GM12873 (cell line): ENCODE measurements around the gene ISL2.

Experiments
- TF ChIP-seq, protein P1 (sequence below): IDR thresholded peaks from 2 replicates; pipeline ENCODE4 v1.5.1; 2012; ENCODE audit warnings: low read depth, mild to moderate bottlenecking, moderate library complexity, low read length, control low read depth; ENCODE audit not compliant: insufficient read depth; ENCODE audit errors: missing control alignments

The ISL2 gene

DNA sequence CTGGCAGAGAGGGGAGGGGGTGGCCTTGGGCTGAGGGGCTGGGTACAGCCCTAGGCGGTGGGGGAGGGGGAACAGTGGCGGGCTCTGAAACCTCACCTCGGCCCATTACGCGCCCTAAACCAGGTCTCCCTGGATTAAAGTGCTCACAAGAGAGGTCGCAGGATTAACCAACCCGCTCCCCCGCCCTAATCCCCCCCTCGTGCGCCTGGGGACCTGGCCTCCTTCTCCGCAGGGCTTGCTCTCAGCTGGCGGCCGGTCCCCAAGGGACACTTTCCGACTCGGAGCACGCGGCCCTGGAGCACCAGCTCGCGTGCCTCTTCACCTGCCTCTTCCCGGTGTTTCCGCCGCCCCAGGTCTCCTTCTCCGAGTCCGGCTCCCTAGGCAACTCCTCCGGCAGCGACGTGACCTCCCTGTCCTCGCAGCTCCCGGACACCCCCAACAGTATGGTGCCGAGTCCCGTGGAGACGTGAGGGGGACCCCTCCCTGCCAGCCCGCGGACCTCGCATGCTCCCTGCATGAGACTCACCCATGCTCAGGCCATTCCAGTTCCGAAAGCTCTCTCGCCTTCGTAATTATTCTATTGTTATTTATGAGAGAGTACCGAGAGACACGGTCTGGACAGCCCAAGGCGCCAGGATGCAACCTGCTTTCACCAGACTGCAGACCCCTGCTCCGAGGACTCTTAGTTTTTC, 4.9 kb downstream of the ISL2 start:
- TF ChIP-seq, protein P1, sequence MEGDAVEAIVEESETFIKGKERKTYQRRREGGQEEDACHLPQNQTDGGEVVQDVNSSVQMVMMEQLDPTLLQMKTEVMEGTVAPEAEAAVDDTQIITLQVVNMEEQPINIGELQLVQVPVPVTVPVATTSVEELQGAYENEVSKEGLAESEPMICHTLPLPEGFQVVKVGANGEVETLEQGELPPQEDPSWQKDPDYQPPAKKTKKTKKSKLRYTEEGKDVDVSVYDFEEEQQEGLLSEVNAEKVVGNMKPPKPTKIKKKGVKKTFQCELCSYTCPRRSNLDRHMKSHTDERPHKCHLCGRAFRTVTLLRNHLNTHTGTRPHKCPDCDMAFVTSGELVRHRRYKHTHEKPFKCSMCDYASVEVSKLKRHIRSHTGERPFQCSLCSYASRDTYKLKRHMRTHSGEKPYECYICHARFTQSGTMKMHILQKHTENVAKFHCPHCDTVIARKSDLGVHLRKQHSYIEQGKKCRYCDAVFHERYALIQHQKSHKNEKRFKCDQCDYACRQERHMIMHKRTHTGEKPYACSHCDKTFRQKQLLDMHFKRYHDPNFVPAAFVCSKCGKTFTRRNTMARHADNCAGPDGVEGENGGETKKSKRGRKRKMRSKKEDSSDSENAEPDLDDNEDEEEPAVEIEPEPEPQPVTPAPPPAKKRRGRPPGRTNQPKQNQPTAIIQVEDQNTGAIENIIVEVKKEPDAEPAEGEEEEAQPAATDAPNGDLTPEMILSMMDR, result no peak

DNA sequence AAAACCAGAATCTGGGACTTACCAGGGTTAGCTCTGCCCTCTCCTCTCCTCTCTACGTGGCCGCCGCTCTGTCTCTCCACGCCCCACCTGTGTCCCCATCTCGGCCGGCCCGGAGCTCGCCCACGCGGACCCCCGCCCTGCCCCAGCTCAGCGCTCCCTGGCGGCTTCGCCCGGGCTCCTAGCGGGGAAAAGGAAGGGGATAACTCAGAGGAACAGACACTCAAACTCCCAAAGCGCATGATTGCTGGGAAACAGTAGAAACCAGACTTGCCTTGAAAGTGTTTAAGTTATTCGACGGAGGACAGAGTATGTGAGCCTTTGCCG, 5.4 kb downstream of the ISL2 start:
- TF ChIP-seq, protein P1, result no peak

DNA sequence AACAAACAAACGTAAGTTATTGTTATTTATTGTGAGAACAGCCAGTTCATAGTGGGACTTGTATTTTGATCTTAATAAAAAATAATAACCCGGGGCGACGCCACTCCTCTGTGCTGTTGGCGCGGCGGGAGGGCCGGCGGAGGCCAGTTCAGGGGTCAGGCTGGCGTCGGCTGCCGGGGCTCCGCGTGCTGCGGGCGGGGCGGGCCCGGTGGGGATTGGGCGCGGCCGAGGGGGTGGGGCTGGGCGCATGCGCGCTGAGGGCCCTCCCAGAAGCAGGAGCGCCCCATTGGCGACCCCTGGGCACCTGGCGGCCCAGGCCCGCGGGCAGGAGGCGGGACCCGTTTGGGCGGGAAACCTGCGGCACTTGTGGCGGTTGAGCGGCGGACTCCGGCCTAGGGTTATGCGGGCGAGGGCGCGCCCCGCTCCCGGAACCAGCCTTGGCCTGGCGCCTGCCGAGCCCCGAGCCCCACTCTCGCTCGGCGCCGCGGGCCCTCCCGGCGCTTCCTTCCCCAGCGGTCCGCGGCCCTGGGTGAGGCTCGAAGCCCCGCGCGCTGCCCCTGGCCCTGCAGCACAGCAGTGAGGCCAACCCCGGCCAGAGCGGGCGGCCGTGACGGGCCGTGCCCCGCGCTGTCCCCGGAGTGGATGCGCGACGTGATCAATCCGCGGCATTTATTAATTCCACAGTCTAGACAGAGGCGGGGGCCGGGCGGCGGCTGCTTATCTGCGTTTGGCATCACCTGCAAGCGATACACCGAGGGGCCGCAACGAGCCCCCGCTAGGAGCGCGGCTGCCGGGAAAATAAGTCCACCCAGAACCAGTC, 6.0 kb downstream of the ISL2 start:
- TF ChIP-seq, protein P1, result no peak

DNA sequence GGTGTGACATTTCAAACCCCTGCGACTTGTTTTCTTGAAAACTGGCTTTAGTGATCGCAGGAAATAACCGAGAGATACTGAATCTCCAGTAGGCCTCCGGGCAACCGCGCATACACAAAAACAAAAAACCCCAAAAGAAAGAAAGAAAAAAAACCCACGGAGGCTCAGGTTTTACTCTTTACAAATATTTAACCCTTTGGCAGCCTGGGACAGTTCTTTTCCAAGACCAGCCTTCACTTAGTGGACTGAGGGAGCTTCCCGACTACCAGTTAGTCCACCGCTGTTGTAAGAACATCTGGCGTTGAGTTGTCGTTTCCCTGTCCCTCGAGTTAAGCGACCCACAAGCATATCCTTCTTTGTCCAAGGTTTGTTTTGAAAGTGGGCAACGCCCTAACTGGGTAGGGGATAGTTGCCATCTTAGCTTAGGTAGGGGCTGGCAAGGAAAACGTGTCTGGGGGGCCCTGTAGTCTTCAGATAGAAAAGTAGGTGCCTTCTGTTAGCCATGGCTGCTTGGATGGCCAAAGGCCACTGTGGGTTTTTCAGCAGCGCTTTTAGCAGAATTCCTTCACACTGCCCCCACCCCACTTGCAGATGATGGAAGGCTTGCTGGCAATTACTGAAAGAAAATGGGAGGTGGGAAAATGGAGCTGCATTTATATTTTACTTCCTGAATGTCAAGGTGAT, 6.9 kb downstream of the ISL2 start:
- TF ChIP-seq, protein P1, result no peak

DNA sequence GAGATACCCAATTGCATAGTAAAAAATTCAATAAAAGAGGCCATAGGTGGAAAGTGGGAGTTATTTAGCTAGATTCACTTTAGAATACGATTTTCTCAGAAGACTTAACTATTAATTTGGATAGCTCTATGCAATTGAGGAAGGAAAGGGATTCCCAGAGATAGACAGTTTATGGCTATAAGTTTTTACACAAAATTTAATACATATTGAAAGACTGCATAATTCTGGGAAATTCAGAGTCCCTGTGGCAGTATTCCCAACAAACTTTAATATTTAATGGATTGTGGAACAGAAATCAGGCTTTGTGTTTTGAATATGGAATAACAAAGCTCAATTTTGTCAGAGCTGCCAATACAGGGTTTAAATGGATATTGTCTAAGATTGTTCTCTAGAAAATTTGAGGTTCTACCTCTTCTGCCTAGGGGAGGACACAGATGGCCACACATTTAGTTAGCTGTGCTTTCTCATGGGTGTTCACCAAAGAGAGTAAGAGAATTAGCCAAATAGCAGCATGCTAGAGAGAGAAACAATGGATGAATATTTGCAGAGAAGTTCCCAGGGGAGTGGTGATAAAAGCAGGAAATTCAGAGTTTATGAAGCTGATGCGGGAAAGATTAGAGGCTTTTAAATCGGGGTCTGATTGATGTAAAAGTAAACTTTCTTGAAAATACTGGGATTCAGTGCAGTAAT, 8.5 kb downstream of the ISL2 start:
- TF ChIP-seq, protein P1, result no peak

DNA sequence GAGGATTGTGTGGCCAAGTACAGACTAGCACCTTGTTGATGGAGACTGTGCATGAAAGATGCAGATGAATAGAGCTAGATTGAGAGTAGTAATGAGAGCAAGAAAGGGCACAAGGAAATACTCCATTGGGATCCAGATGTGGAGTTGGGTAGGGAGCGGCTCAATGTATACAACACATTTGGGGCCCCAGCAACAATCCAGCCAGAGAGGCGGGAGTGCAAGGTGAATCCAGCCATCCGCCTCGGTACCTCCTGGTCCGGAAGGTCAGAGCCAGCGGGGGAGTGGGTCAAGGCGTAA, 9.0 kb downstream of the ISL2 start:
- TF ChIP-seq, protein P1, result no peak

DNA sequence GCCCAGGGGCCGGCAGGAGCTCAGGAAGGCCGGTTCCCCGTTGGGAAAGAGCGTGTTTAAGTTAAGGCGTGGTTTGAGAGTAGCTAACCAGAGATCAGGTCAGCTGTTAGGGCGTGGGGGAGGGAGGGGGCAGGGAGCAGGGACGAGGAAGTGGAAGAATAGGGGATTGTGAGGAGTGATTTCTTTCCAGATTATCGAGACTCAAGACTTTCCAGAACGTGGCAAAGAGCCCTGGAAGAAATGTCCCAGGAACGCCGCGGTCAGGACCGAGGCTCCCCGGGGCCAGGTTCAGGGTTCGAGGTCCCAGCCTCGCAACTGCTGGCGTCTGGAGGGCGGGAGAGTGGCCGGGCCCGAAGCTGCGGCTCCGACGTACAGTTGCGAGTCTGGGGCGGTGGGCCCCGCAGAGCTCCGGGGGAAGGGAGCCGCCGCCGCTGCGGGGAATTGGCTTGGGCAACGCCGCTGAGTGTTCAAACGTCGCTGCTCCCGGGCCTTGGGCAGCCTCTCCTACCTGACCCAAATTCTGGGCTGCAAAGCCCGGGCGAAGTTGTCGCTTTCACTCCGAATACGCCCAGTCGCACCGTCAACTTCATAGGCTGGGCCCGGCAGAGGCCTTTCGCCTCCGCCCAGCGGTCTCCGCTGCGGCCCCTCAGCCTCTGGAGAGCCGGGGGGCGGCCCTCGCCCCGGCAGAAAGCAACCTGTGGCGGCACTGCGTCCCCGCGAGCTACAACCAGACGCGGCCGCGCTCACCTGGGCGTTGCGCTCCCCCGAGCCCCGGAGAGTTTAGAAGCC, 9.5 kb downstream of the ISL2 start:
- TF ChIP-seq, protein P1, result no peak
